OCI-LY1 (cell line): ENCODE data around the gene CRX.
"Not testable (repeated sequence)": the region's sequence is repeated elsewhere in the genome, so short reads cannot be mapped to it uniquely, and the experiment has no call there.

Experiments
- EZH2 ChIP-seq: fragments of 200-600 bp; sonication (generic), shearing (Covaris generic); IDR thresholded peaks from 2 replicates; pipeline ENCODE4 v1.8.0; 2017; ENCODE audit warnings: borderline replicate concordance, mixed run types, mild to moderate bottlenecking, antibody characterized with exemption, low read length, moderate library complexity, mixed read lengths
- TF ChIP-seq, protein P1 (sequence below): fragments of 200-600 bp; sonication (generic), shearing (Covaris generic); IDR thresholded peaks from 2 replicates; pipeline ENCODE4 v1.5.1; 2017; ENCODE audit warnings: mild to moderate bottlenecking, antibody characterized with exemption, low read length, moderate library complexity, mixed read lengths

DNA sequence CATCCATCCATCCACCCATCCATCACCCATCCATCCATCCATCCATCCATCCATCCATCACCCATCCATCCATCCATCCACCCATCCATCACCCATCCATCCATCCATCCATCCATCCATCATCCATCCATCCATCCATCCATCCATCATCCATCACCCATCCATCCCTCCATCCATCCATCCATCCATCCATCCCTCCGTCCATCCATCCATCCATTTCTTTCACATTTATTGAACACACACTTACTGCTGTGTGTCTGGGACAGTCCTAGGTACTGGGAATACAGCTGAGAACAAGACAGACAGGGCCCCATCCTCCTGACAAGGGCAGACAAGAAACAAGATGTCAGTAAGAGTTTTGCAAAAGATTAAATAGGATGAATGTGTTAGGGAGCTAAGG, 3.5 kb upstream of the CRX start:
- not testable (repeated sequence) for TF ChIP-seq EZH2
- TF ChIP-seq, protein P1, sequence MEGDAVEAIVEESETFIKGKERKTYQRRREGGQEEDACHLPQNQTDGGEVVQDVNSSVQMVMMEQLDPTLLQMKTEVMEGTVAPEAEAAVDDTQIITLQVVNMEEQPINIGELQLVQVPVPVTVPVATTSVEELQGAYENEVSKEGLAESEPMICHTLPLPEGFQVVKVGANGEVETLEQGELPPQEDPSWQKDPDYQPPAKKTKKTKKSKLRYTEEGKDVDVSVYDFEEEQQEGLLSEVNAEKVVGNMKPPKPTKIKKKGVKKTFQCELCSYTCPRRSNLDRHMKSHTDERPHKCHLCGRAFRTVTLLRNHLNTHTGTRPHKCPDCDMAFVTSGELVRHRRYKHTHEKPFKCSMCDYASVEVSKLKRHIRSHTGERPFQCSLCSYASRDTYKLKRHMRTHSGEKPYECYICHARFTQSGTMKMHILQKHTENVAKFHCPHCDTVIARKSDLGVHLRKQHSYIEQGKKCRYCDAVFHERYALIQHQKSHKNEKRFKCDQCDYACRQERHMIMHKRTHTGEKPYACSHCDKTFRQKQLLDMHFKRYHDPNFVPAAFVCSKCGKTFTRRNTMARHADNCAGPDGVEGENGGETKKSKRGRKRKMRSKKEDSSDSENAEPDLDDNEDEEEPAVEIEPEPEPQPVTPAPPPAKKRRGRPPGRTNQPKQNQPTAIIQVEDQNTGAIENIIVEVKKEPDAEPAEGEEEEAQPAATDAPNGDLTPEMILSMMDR: not testable (repeated sequence)
